Measurements from ENCODE around the gene MYOF. TPM values are rescaled to one million over a fixed set of nuclear protein-coding genes. Genes with fewer than 3 reads are reported as not detected.

The MYOF gene
- total RNA-seq, 1 donor, result 379 TPM

GRCh38 chr10:93462881-93463280 lies 19.3 kb downstream of the MYOF start:
- Histone ChIP-seq H3K27me3 (ENCODE audit: insufficient read depth, low read length) (no peaks in the 10 kb centered on the region), H3K27ac (ENCODE audit: low read depth, low read length) (peak overlapping the region; percentile 83), H2AFZ (ENCODE audit: low read length) (no peak overlapping the region), H3K4me3 (ENCODE audit: insufficient read depth, low read length) (no peak overlapping the region), H3K4me1 (ENCODE audit: insufficient read depth, low read length) (peaks cover 84% of the 10 kb centered on the region), H3K9me3 (ENCODE audit: low read depth, low read length) (no peaks in the 10 kb centered on the region), H3K36me3 (ENCODE audit: insufficient read depth, low read length) (peaks cover 16% of the 10 kb centered on the region), H3K79me2 (ENCODE audit: insufficient read depth, low read length) (peaks cover 69% of the 10 kb centered on the region), H3K4me2 (ENCODE audit: insufficient read depth, low read length) (peak overlapping the region; percentile 39), H4K20me1 (ENCODE audit: insufficient read depth, low read length) (no peaks in the 10 kb centered on the region)
- no peak for DNase-seq (ENCODE audit: insufficient read length, low spot score, missing footprints)
- TF ChIP-seq CTCF (IDR thresholded peaks at IDR 0.05; ENCODE audit: extremely low read depth, low read depth, low read length), result no peak

GRCh38 chr10:93462371-93462770 lies 19.8 kb downstream of the MYOF start:
- no peaks in the 10 kb centered on the region for H4K20me1 ChIP-seq (ENCODE audit: insufficient read depth, low read length)
- peak overlapping the region; percentile 83 for H3K27ac ChIP-seq (ENCODE audit: low read depth, low read length)
- no peaks in the 10 kb centered on the region for H3K27me3 ChIP-seq (ENCODE audit: insufficient read depth, low read length)
- no peak for DNase-seq (ENCODE audit: insufficient read length, low spot score, missing footprints)
- H3K36me3 ChIP-seq (ENCODE audit: insufficient read depth, low read length), result peaks cover 17% of the 10 kb centered on the region
- peaks cover 70% of the 10 kb centered on the region for H3K79me2 ChIP-seq (ENCODE audit: insufficient read depth, low read length)
- H2AFZ ChIP-seq (ENCODE audit: low read length), result no peak overlapping the region
- H3K4me2 ChIP-seq (ENCODE audit: insufficient read depth, low read length), result no peak overlapping the region
- no peak overlapping the region for H3K4me3 ChIP-seq (ENCODE audit: insufficient read depth, low read length)
- TF ChIP-seq CTCF (IDR thresholded peaks at IDR 0.05; ENCODE audit: extremely low read depth, low read depth, low read length), result no peak
- H3K9me3 ChIP-seq (ENCODE audit: low read depth, low read length), result no peaks in the 10 kb centered on the region
- peaks cover 87% of the 10 kb centered on the region for H3K4me1 ChIP-seq (ENCODE audit: insufficient read depth, low read length)

GRCh38 chr10:93461807-93462178 lies 20.3 kb downstream of the MYOF start:
- no peak overlapping the region for H3K4me3 ChIP-seq (ENCODE audit: insufficient read depth, low read length)
- H3K4me2 ChIP-seq (ENCODE audit: insufficient read depth, low read length), result peak overlapping the region; percentile 37
- no peak for TF ChIP-seq CTCF (IDR thresholded peaks at IDR 0.05; ENCODE audit: extremely low read depth, low read depth, low read length)
- peaks cover 22% of the 10 kb centered on the region for H3K36me3 ChIP-seq (ENCODE audit: insufficient read depth, low read length)
- no peaks in the 10 kb centered on the region for H4K20me1 ChIP-seq (ENCODE audit: insufficient read depth, low read length)
- no peaks in the 10 kb centered on the region for H3K27me3 ChIP-seq (ENCODE audit: insufficient read depth, low read length)
- H3K9me3 ChIP-seq (ENCODE audit: low read depth, low read length), result no peaks in the 10 kb centered on the region
- peaks cover 87% of the 10 kb centered on the region for H3K4me1 ChIP-seq (ENCODE audit: insufficient read depth, low read length)
- peaks cover 75% of the 10 kb centered on the region for H3K79me2 ChIP-seq (ENCODE audit: insufficient read depth, low read length)
- peak overlapping the region; percentile 85 for H3K27ac ChIP-seq (ENCODE audit: low read depth, low read length)
- no peak overlapping the region for H2AFZ ChIP-seq (ENCODE audit: low read length)
- no peak for DNase-seq (ENCODE audit: insufficient read length, low spot score, missing footprints)

- Histone ChIP-seq H3K36me3 (ENCODE audit: insufficient read depth, low read length) (peaks cover 28% of the 10 kb centered on the region), H3K27ac (ENCODE audit: low read depth, low read length) (peak overlapping the region; percentile 85), H3K9me3 (ENCODE audit: low read depth, low read length) (no peaks in the 10 kb centered on the region), H3K4me1 (ENCODE audit: insufficient read depth, low read length) (peaks cover 86% of the 10 kb centered on the region), H4K20me1 (ENCODE audit: insufficient read depth, low read length) (no peaks in the 10 kb centered on the region), H3K79me2 (ENCODE audit: insufficient read depth, low read length) (peaks cover 75% of the 10 kb centered on the region), H3K27me3 (ENCODE audit: insufficient read depth, low read length) (no peaks in the 10 kb centered on the region), H3K4me3 (ENCODE audit: insufficient read depth, low read length) (no peak overlapping the region), H3K4me2 (ENCODE audit: insufficient read depth, low read length) (peak overlapping the region; percentile 37), H2AFZ (ENCODE audit: low read length) (no peak overlapping the region)
- no peak for TF ChIP-seq CTCF (IDR thresholded peaks at IDR 0.05; ENCODE audit: extremely low read depth, low read depth, low read length)
- no peak for DNase-seq (ENCODE audit: insufficient read length, low spot score, missing footprints)
Observed at GRCh38 chr10:93461109-93461806, 20.9 kb downstream of the MYOF start.

All from osteoblast (primary cell).